ENCODE data around the gene CHDH.
A peak's percentile ranks its signal among the peaks of the same experiment; 100 is the strongest.

The CHDH gene

DNA sequence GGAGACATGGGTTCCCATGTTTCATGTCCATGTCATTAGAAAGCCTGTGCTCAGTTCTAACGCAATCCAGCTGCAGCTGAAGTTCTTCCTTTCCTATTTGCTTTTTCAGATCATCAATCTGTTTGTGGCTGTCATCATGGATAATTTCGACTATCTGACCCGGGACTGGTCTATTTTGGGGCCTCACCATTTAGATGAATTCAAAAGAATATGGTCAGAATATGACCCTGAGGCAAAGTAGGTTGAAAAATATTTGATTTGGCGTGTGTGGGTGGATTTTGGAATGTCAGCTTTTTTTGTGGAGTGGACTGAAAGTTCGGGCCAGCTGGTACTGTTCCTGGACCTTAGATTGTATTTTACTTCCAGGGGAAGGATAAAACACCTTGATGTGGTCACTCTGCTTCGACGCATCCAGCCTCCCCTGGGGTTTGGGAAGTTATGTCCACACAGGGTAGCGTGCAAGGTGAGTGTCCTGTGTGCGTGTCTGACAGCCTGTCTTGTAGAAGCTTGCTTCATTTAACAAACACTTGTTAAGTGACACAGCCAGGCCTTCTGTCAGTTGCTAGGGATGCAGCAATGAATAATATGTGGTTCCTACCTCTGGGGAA, 69.6 kb downstream of the CHDH start:
- FAIRE-seq: no peak

DNA sequence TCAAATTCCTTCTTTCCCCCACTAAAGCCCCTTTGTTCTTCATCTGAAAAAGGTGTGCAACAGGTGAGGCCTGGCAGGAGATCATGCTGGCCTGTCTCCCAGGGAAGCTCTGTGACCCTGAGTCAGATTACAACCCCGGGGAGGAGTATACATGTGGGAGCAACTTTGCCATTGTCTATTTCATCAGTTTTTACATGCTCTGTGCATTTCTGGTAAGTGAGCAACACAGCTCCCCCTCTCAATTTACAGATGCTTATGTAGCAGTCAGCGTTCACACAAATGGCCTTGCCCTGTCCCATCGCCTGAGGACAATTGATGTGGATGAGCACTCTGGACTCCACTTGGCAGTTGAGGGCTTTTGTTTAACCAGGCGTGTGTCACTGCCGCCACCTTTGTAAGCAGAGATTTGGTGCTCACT, 70.4 kb downstream of the CHDH start:
- TF ChIP-seq, protein P1, sequence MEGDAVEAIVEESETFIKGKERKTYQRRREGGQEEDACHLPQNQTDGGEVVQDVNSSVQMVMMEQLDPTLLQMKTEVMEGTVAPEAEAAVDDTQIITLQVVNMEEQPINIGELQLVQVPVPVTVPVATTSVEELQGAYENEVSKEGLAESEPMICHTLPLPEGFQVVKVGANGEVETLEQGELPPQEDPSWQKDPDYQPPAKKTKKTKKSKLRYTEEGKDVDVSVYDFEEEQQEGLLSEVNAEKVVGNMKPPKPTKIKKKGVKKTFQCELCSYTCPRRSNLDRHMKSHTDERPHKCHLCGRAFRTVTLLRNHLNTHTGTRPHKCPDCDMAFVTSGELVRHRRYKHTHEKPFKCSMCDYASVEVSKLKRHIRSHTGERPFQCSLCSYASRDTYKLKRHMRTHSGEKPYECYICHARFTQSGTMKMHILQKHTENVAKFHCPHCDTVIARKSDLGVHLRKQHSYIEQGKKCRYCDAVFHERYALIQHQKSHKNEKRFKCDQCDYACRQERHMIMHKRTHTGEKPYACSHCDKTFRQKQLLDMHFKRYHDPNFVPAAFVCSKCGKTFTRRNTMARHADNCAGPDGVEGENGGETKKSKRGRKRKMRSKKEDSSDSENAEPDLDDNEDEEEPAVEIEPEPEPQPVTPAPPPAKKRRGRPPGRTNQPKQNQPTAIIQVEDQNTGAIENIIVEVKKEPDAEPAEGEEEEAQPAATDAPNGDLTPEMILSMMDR (IDR thresholded peaks at IDR 0.05; ENCODE audit: insufficient read depth, missing control alignments): no peak
- peak; percentile 93 for FAIRE-seq
- peak; percentile 47 for DNase-seq (ENCODE audit: insufficient read length, low spot score)

More for the DNA sequence above, 69.6 kb downstream of the CHDH start:
- no peak for DNase-seq (ENCODE audit: insufficient read length, low spot score)
- TF ChIP-seq, protein P1 (IDR thresholded peaks at IDR 0.05; ENCODE audit: insufficient read depth, missing control alignments): no peak

- TF ChIP-seq, protein P1 (IDR thresholded peaks at IDR 0.05; ENCODE audit: insufficient read depth, missing control alignments): no peak
- DNase-seq (ENCODE audit: insufficient read length, low spot score) (no peak), FAIRE-seq (no peak)
These were observed 71.2 kb downstream of the CHDH start for GRCh38 chr3:53775018-53775417.

GRCh38 chr3:53774414-53774813, 71.8 kb downstream of the CHDH start:
- TF ChIP-seq, protein P1 (IDR thresholded peaks at IDR 0.05; ENCODE audit: insufficient read depth, missing control alignments): no peak
- DNase-seq (ENCODE audit: insufficient read length, low spot score) (no peak), FAIRE-seq (no peak)

GRCh38 chr3:53773611-53774368, 72.4 kb downstream of the CHDH start:
- TF ChIP-seq, protein P1 (IDR thresholded peaks at IDR 0.05; ENCODE audit: insufficient read depth, missing control alignments): no peak
- no peak for DNase-seq (ENCODE audit: insufficient read length, low spot score)
- no peak for FAIRE-seq

GRCh38 chr3:53773021-53773436, 73.2 kb downstream of the CHDH start:
- DNase-seq (ENCODE audit: insufficient read length, low spot score): no peak
- FAIRE-seq: no peak
- TF ChIP-seq, protein P1 (IDR thresholded peaks at IDR 0.05; ENCODE audit: insufficient read depth, missing control alignments): no peak

GRCh38 chr3:53772562-53772961, 73.7 kb downstream of the CHDH start:
- DNase-seq (ENCODE audit: insufficient read length, low spot score): no peak
- TF ChIP-seq, protein P1 (IDR thresholded peaks at IDR 0.05; ENCODE audit: insufficient read depth, missing control alignments): no peak
- no peak for FAIRE-seq

All from D721Med (cell line).